ENCODE measurements around the gene ZNF778.
"Not testable (repeated sequence)": the region's sequence is repeated elsewhere in the genome, so short reads cannot be mapped to it uniquely, and the experiment has no call there.

Gene ZNF778

GRCh38 chr16:89246903-89247733 is 29.6 kb downstream of the ZNF778 start:
- no peak overlapping the region for H3K4me2 ChIP-seq (ENCODE audit: low read depth, low read length, poor library complexity, severe bottlenecking)
- no peaks in the 10 kb centered on the region for H3K27me3 ChIP-seq (ENCODE audit: insufficient read depth, low read length, poor library complexity, severe bottlenecking)
- no peaks in the 10 kb centered on the region for H3F3A ChIP-seq (ENCODE audit: low read depth)
- H4K20me1 ChIP-seq (ENCODE audit: insufficient read depth, low read length, poor library complexity, severe bottlenecking) = no peaks in the 10 kb centered on the region
- H3K9ac ChIP-seq (ENCODE audit: low read depth, low read length, poor library complexity, severe bottlenecking) = no peak overlapping the region
- H3K9me3 ChIP-seq (ENCODE audit: insufficient read depth, low read depth, low read length) = no peaks in the 10 kb centered on the region
- H3K9me2 ChIP-seq (replicated peaks; ENCODE audit: low read depth, low read length) = no peaks in the 10 kb centered on the region
- no peak overlapping the region for H2AFZ ChIP-seq (ENCODE audit: low read length)
- H3K36me3 ChIP-seq (ENCODE audit: insufficient read depth, low read length) = no peaks in the 10 kb centered on the region
- TF ChIP-seq CTCF (conservative IDR thresholded peaks at IDR 0.05; ENCODE audit: low read length) (no peak), EZH2phosphoT487 (IDR thresholded peaks at IDR 0.05; ENCODE audit: borderline replicate concordance) (no peak)
- H3K79me2 ChIP-seq (ENCODE audit: insufficient read depth, low read length) = no peaks in the 10 kb centered on the region
- H3K4me1 ChIP-seq (ENCODE audit: insufficient read depth, low read length, poor library complexity, severe bottlenecking) = no peaks in the 10 kb centered on the region
- no peak overlapping the region for H3K4me3 ChIP-seq (ENCODE audit: low read length, poor library complexity, severe bottlenecking)

- H3K9me3 ChIP-seq (ENCODE audit: insufficient read depth, low read depth, low read length); H3K4me1 ChIP-seq (ENCODE audit: insufficient read depth, low read length, poor library complexity, severe bottlenecking); H3K27me3 ChIP-seq (ENCODE audit: insufficient read depth, low read length, poor library complexity, severe bottlenecking); H3F3A ChIP-seq (ENCODE audit: low read depth); H2AFZ ChIP-seq (ENCODE audit: low read length); H3K4me3 ChIP-seq (ENCODE audit: low read length, poor library complexity, severe bottlenecking); H3K4me2 ChIP-seq (ENCODE audit: low read depth, low read length, poor library complexity, severe bottlenecking); H3K9me2 ChIP-seq (replicated peaks; ENCODE audit: low read depth, low read length); H4K20me1 ChIP-seq (ENCODE audit: insufficient read depth, low read length, poor library complexity, severe bottlenecking); H3K36me3 ChIP-seq (ENCODE audit: insufficient read depth, low read length); H3K79me2 ChIP-seq (ENCODE audit: insufficient read depth, low read length); H3K9ac ChIP-seq (ENCODE audit: low read depth, low read length, poor library complexity, severe bottlenecking): not testable (repeated sequence)
Measured at GRCh38 chr16:89247734-89248075, 30.2 kb downstream of the ZNF778 start.

- Histone ChIP-seq H3K27me3 (ENCODE audit: insufficient read depth, low read length, poor library complexity, severe bottlenecking) (no peaks in the 10 kb centered on the region), H3K9ac (ENCODE audit: low read depth, low read length, poor library complexity, severe bottlenecking) (no peak overlapping the region), H4K20me1 (ENCODE audit: insufficient read depth, low read length, poor library complexity, severe bottlenecking) (no peaks in the 10 kb centered on the region), H3F3A (ENCODE audit: low read depth) (no peaks in the 10 kb centered on the region), H3K79me2 (ENCODE audit: insufficient read depth, low read length) (no peaks in the 10 kb centered on the region), H3K4me1 (ENCODE audit: insufficient read depth, low read length, poor library complexity, severe bottlenecking) (no peaks in the 10 kb centered on the region), H3K9me2 (replicated peaks; ENCODE audit: low read depth, low read length) (no peaks in the 10 kb centered on the region), H3K9me3 (ENCODE audit: insufficient read depth, low read depth, low read length) (no peaks in the 10 kb centered on the region), H2AFZ (ENCODE audit: low read length) (no peak overlapping the region), H3K4me2 (ENCODE audit: low read depth, low read length, poor library complexity, severe bottlenecking) (no peak overlapping the region), H3K36me3 (ENCODE audit: insufficient read depth, low read length) (no peaks in the 10 kb centered on the region), H3K4me3 (ENCODE audit: low read length, poor library complexity, severe bottlenecking) (no peak overlapping the region)
- no peak for TF ChIP-seq EZH2phosphoT487 (IDR thresholded peaks at IDR 0.05; ENCODE audit: borderline replicate concordance)
- TF ChIP-seq CTCF (conservative IDR thresholded peaks at IDR 0.05; ENCODE audit: low read length) = no peak
Measured at GRCh38 chr16:89248196-89248982, 30.9 kb downstream of the ZNF778 start.
